ENCODE results near the gene ANKRD2.
"Not testable (repeated sequence)": the region's sequence is repeated elsewhere in the genome, so short reads cannot be mapped to it uniquely, and the experiment has no call there.

Gene ANKRD2

DNA sequence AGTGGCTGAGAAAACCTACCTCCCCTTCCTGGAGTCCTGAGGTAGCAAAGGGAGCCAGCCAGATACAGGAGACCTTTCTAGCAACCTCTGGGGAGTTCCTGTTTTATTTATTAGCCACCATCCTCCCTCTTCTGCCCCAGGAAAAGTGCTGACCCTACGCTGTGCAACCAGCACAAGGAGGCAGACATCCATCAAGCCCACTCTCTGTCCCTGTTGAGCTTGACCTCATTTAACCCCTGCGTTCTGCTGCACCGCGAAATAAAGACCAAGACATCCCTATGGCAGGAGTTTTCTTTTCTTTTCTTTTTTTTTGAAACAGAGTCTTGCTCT lies 25.3 kb upstream of the ANKRD2 start:
- DNase-seq, result no peak

DNA sequence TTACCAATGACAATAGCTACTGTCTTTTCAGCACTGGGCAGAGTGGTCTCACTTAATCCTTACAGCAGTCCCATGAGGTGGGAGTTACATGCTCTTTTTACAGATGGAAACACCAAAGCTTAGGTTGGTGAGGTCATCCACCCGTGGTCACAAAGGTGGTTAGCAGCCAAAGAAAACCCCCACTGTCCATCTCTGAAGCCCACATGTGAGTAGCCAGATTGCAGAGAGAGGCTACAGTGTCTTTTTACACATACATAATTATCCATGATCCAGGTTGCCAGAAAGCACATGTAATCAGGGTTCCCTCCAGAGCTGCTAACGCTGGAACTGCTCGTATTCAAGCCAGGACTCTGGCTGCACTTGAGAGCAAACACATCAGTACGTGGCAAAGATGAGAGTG lies 24.6 kb upstream of the ANKRD2 start:
- DNase-seq, result no peak

DNA sequence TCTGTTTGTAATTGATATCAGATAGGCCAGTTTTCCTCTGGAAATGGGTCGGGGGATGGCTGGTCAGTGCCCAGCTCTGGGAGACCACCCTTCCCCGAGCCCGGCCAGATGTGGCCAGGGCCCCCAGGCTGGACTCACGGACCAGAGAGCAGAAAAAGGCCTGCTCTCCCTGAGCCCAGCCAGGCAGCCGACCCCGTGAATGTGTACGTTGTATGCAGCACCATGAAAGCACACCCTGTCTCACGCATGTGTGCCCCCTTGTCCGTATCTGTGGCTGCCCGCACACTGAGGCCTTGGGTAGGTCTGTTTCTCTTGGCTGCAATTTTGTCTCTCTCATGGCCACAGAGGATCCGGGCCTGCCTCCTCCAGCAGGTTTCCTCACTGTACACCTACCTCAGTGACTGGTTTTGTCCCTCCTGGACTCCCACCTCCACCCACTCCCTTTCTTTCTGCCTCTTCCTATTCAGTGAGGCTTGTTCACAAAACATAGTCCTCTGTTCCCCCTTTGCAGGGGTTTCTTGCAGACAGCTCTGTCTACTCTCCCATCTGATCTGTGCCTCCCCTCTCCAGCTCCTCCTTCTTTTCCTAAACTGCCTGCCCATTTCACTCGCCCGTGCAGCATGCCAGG lies 23.6 kb upstream of the ANKRD2 start:
- no peak for DNase-seq

DNA sequence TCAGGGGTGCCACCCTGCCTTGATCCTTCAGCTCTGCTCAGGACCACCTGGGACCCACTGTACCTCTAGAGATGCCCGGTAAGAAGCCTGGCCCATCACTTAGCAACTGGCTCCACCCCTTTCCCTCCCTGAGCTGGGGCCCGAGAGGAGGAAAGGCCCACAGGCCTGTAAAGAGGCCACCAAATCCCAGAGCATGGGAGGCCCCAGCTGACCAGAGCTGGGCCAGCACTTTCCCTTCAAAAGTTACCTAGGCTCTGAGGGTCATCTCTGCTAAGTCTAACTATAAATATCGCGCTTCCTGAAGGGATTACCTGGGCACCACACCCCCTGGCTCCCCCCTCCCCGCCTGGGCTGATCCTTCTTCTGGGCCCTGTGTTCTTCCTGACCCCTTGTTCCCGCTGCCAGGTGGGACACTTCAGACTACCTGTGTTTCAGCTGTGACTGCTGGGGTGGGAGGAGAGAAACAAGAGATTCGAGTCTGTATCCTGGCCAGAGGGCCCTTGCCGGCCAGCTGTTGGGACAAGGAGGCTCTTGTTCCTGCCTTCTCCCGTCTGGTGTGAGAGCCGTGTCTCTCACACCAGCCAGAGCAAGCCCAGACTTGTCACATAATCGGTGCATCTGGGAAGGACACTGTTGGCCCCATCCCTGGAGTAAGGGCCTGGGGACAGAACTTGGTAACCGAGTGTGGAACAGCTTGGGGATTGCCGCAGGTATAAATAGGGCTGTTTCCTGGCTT lies 22.8 kb upstream of the ANKRD2 start:
- DNase-seq, result no peak

DNA sequence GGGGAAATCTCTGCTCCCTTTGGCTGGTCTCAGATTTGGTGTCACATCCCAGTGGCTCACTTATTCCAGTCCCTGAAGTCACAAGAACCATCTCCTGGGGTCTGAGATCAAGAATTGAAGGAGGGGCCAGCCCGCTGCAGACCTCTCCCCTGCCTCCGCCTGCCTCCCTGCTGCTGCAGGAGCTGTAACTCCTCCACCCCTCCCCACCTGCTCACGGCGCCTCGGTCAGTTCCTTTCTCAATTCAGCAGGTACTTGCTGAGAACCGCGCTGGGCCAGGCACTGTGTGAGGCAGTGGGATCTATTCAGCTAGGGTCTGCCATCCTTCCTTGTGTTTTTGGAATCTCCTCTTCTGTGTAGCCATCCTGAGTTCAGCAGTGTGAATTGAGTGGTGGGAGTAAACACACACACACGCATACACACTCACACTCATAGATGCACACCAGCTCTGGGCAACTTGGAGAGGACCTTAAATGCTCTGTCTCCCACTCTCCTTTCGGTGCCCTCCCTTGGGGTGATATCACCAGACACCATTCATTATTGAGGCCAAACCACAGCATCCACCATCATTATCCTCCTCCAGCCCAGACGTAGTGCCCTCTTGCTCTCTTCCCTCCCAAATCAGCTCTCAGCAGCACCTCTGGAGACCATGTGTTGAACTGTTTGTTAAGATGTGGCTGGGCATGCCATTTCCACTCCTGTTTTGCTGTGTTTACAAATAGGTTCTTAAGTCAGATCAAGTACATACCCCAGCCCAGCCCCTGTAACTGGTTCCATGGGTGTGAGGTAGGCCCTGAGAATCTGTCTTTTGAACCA lies 22.0 kb upstream of the ANKRD2 start:
- DNase-seq, result no peak

DNA sequence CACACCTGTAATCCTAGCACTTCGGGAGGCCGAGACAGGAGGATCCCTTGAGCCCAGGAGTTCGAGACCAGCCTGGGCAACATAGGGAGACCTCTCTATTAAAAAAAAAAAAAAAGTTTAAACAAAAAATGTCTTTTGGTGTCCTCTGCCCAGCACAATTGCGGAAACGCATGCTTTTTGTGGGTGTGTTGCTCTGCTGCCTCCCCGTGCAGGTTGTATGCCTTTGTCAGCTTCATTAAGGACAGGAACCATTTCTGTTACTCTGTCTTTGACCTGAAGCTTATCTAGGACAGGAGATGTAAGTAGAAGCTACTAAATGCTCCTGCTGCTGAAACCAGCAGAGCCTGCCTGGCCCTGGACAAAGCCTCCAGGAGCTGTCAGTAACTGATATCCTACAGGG lies 21.3 kb upstream of the ANKRD2 start:
- no peak for DNase-seq

DNA sequence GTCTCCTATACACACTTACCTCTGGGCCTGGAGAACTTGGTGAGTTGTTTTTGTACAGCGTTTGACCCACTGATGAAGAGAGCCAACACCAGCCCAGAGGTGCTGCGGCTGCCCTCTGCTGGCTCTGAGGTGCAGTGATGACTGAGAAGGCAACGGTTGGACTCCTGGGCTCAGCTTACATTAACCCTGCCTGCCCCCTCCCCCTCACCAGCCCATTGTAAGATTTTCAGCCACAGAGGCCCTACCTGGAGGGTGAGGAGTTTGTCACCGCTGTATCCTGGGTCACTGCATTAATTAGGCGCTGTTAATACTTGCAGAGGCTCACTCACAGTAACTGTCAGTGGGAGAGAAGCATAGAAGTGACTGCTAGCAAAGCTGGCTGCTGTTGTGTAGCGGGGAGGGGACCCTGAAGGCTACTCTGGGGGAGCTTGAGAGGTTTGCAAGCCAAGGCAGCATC lies 19.0 kb upstream of the ANKRD2 start:
- peak; percentile 71 for DNase-seq

DNA sequence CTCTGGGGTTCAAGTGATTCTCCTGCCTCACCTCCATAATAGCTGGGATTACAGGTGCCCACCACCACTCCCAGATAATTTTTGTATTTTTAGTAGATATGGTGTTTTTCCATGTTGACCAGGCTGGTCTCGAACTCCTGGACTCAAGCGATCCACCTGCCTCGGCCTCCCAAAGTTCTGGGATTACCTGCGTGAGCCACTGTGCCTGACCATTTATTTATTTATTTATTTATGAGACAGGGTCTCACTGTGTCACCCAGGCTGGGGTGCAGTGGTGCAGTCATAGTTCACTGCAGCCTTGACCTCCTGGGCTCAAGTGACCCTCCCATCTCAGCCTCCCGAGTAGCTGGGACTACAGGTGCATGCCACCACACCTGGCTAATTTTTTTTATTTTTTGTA lies 18.2 kb upstream of the ANKRD2 start:
- not testable (repeated sequence) for DNase-seq

DNA sequence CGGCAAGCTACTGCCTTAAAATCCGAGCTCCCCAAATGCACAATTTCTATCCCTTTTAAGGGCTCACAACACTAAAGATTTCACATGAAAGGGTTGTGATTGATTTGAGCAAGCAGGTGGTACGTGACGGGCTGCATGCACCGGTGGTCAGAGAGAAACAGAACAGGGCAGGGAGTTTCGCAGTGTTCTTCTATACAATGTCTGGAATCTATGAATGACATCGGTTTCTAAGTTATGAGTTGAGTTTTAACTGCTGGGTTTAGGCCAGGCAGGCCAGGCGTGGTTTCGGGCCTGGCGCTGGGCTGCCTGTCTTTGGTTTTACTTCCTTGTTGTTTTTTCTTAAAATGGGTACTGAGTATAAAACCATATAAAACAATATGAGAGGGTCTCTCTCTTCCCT lies 17.0 kb upstream of the ANKRD2 start:
- DNase-seq, result not testable (repeated sequence)

DNA sequence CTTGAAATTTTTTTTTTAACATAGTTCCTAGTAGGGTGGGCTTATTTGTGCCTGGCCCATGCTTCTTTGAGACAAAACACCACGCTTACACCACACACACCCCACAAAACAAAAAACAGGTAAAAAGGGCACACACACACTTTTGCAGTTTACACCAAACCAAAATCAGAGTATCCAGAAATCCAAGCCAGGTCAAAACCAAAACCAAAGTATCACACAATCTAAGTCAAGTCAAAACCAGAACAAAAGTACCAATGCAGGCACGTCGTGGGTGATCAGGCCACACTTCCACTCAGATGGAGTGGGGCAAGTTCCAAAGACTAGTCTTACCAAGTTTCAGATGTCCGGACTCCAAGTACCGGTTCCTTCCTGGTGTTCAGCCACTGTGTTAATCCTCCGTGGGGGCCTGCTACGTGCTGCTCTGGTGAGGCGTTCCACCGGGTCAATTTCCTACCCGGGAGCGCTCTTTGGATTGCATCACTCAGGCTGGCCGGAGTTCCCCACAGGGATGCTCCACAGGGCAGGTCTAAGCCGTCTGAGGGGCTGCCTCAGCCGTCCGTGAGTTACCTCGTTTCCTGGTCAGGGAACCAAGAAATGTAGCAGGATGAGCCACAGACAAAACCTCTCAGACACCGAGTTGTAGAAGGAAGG lies 11.7 kb upstream of the ANKRD2 start:
- DNase-seq, result not testable (repeated sequence)

DNA sequence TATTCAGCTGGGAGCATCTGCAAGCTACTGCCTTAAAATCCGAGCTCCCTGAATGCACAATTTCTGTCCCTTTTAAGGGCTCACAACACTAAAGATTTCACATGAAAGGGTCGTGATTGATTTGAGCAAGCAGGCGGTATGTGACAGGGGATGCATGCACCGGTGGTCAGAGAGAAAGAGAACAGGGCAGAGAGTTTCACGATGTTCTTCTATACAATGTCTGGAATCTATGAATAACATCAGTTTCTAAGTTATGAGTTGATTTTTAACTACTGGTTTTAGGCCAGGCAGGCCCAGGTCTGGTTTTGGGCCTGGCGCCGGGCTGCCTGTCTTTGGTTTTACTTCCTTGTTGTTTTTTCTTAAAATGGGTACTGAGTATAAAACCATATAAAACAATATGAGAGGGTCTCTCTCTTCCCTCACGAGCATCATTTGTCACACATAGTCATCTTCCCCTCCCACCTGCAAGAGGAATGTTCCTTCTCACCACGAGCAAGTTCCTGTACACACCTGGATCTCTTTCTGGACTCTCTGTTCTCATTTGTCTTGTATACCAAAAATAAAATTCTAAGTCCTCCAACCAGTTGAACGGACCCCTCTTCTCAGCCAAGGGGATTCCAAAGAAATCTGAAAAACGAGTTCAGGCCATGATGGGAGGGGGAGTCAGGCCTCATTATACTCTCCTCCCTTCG lies 11.0 kb upstream of the ANKRD2 start:
- DNase-seq, result not testable (repeated sequence)

DNA sequence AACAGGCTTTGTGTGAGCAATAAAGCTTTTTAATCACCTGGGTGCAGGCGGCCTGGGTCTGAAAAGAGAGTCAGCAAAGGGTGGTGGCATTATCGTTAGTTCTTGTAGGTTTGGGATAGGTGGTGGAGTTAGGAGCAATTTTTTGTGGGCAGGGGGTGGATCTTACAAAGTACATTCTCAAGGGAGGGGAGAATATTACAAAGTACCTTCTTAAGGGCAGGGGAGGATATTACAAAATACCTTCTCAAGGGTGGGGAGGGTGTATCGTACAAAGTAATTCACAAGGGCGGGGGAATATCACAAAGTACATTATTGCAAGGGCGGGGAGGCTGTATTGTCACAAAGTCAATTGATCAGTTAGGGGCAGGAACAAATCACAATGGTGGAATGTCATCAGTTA lies 10.2 kb upstream of the ANKRD2 start:
- not testable (repeated sequence) for DNase-seq

DNA sequence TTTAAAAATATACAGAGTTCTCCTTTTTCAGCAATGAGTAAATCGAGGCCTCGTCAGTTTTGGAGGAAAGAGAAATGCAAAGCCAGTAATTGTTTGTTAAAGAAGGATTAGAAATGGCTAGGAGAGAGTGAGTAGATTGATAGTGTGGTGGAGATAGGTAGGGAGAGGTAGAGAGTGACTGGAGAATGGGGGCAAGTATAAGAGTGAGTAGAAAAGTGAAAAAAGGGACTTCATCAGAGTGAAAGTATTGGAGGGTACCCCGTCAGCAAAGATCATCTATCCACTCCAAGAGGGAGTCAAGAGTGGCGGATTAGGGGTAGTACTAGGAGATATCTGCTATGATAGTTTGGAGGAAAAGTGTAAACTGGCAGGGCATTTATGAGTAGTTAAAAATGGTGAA lies 9.2 kb upstream of the ANKRD2 start:
- DNase-seq, result no peak

DNA sequence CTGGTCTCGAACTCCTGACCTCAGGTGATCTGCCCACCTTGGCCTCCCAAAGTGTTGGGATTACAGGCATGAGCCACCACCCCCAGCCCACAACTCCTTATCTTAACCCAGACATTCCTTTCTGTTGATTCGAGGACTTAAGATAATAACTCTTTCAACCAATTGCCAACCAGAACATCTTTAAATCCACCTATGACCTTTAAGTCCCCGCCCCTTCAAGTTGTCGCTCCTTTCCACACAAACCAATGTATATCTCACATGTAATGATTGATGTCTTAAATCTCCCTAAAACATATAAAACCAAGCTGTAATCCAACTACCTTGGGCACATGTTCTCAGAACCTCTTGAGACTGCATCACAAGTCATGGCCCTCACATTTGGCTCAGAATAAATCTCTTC lies 7.8 kb upstream of the ANKRD2 start:
- no peak for DNase-seq

DNA sequence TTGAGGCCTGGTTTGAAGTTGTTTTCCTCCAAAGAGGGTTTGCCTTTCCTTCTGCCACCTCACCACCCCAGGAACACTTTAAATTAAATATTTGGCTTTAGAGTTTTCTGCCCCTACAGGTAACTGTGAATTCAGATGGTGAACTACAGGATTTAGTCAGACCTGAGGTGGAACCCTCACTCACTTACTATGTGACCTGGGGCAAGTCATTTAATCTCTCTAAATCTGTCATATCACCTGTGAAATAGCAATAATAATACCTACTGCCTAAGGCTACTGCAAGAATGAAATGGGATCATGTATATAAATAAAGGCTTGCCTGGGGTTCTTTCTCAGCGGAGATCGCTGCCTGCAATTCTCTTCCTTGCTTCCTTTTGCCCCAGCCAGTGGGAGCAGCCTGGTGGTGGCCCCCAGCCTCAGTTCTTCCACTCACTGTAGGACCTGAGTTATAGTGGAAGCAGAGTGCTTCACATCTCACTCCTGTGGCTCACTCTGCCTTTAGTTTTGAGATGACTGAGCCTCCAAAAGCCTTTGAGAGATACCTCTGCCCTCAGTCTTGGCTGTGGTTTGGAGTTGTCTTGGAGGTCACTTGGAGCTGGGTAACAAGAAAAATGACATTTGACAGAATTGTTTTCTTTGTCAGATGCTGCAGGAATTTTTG lies 6.1 kb upstream of the ANKRD2 start:
- DNase-seq, result no peak

DNA sequence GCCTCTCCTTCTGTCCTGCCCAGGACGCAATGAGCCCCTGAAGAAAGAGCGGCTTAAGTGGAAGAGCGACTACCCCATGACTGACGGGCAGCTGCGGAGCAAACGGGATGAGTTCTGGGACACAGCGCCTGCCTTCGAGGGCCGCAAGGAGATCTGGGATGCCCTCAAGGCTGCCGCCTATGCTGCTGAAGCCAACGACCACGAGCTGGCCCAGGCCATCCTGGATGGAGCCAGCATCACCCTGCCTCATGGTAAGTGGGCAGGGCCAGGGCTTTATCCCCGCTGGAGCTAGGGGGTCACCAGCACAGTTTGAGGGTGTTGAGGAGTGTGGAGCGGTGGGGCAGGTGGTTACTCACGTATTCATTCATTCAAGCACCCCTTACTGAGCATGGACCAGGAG lies 4.7 kb upstream of the ANKRD2 start:
- DNase-seq, result no peak

DNA sequence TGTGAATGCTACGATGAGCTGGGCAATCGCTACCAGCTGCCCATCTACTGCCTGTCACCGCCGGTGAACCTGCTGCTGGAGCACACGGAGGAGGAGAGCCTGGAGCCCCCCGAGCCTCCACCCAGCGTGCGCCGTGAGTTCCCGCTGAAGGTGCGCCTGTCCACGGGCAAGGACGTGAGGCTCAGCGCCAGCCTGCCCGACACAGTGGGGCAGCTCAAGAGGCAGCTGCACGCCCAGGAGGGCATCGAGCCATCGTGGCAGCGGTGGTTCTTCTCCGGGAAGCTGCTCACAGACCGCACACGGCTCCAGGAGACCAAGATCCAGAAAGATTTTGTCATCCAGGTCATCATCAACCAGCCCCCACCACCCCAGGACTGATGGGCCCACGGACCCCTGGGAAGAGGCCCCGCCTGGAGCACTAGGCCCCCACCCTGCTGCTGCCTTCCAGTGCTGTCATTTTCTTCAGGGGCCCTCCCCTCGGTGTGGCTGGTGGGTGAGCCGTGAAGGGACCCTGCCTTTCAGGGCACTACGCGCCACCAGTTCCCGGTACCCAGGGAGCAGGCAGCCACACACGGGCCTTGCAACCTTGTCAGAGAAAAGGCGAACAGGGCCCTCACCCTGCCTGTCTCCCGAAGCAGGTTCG lies 2.3 kb upstream of the ANKRD2 start:
- DNase-seq, result no peak

DNA sequence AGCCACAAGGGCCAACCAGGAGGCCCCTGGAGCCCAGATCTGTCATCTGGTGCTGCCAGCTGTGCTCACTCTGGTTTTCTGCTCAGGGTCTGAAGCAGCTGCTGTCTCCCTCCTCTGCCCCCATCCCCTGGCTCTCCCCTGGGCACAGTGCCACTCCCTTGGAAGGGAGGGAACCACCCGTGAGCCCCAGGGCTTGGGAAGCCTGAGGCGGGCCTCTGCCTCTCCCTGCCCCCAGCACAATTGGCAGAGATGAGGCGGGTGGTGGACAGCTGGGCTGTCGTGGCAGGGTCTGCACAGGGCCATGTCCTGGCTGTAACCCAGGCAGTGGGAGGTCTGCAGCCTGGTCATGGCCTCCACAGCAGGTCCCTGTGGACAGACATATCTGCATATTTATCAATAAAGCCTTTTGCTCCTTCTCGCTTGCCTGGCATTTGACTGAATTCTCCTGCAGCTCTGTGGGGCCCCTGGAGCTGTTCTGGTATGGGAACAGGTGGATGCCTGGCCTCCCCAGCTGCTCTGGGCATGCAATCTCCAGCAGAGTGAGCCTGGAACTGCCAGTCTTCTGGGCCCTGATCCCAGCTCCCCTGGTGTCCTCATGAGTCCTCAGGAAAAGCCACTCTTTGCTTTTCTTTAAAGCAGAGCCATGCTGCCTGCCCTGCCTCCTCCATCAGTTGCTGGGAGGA lies 1.6 kb upstream of the ANKRD2 start:
- no peak for DNase-seq

DNA sequence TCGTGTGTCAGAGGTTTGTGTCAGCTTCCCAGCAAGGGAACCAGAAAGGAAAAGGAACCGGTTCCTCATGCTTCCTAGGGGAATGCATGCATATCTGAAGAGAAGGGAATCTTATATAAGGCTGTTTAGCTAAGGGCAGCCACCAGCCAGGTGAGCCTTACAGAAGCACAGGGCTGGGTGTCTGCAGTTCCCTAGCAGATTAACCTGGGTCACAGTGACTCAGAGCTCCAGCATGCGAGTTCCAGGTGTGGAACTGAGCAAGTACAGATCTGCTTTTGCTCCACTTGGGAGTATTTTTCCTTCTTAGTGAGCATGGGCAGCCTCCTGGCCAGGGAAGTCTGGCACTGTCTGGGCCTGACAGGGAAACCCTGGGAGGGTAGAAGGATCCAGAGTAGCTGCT lies 957 bp upstream of the ANKRD2 start:
- DNase-seq, result no peak

DNA sequence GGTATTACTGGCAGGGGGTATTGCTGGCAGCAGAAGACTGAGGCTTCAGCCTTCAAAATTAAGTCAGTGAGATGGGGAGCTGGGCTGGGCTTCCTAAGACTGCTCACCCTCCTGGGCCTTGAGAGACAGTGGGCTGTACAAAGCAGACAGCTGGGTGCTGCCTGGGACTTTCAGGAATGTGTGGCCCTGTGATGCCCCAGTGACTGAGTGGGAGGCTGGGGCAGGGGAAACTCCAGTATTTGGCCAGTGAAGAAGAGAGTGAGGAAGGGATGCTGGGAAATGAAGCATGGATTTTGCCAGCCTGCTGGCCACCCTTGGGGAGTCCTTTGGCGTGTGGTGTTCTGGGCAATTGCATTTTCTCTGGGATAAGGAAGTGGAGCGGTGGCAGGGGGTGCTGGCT lies 442 bp downstream of the ANKRD2 start:
- no peak for DNase-seq

DNA sequence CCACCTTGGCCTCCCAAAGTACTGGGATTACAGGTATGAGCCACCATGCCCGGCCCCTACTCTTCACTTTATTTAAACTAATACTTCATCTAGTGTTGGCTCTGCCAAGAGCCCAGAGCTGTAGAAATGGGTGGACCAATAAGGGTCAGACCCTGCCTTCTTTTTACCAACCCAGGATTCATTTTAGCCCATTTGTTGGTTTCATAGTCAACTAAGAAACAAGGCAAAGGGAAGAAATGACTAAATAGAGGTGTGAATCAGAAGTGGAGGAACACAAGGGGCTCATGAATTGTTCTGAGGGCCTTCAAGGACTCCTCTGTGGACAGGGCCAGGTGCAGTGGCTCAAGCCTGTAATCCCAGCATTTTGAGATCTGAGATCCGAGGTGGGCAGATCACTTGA lies 1.1 kb downstream of the ANKRD2 start:
- no peak for DNase-seq
